Cerebellar cortex (tissue), 1 donor: ENCODE measurements around the gene ARHGAP24.
"Not testable (repeated sequence)": the region's sequence is repeated elsewhere in the genome, so short reads cannot be mapped to it uniquely, and the experiment has no call there.

Experiments
- DNase-seq: peaks from one replicate; pipeline ENCODE4 v3.0.0-alpha.2; 2015; ENCODE audit warnings: low spot score

ARHGAP24 gene

GRCh38 chr4:85656759-85657505 lies 182.0 kb downstream of the ARHGAP24 start:
- DNase-seq: no peak

GRCh38 chr4:85658766-85659439 lies 184.0 kb downstream of the ARHGAP24 start:
- DNase-seq: no peak

- no peak for DNase-seq
These were observed 184.8 kb downstream of the ARHGAP24 start for GRCh38 chr4:85659610-85660218.

- not testable (repeated sequence) for DNase-seq
These were observed 191.7 kb downstream of the ARHGAP24 start for GRCh38 chr4:85666625-85667024.

- DNase-seq: no peak
These were observed 194.3 kb downstream of the ARHGAP24 start for GRCh38 chr4:85669204-85669603.

GRCh38 chr4:85669992-85670548 lies 195.1 kb downstream of the ARHGAP24 start:
- DNase-seq: no peak

- no peak for DNase-seq
These were observed 196.2 kb downstream of the ARHGAP24 start for GRCh38 chr4:85671120-85671519.

- no peak for DNase-seq
These were observed 197.2 kb downstream of the ARHGAP24 start for GRCh38 chr4:85672116-85672515.

- no peak for DNase-seq
These were observed 198.0 kb downstream of the ARHGAP24 start for GRCh38 chr4:85672959-85673358.

- no peak for DNase-seq
These were observed 198.6 kb downstream of the ARHGAP24 start for GRCh38 chr4:85673540-85673939.

- DNase-seq: no peak
These were observed 200.4 kb downstream of the ARHGAP24 start for GRCh38 chr4:85675076-85676049.

- no peak for DNase-seq
These were observed 201.1 kb downstream of the ARHGAP24 start for GRCh38 chr4:85676050-85676425.

GRCh38 chr4:85676850-85677590 lies 202.1 kb downstream of the ARHGAP24 start:
- DNase-seq: peak; percentile 44

- no peak for DNase-seq
These were observed 206.3 kb downstream of the ARHGAP24 start for GRCh38 chr4:85681221-85681657.

GRCh38 chr4:85681921-85682320 lies 207.0 kb downstream of the ARHGAP24 start:
- DNase-seq: no peak

- no peak for DNase-seq
These were observed 207.4 kb downstream of the ARHGAP24 start for GRCh38 chr4:85682391-85682790.

GRCh38 chr4:85684676-85685075 lies 209.7 kb downstream of the ARHGAP24 start:
- no peak for DNase-seq

- DNase-seq: no peak
These were observed 211.4 kb downstream of the ARHGAP24 start for GRCh38 chr4:85686398-85686797.

- DNase-seq: no peak
These were observed 213.2 kb downstream of the ARHGAP24 start for GRCh38 chr4:85688055-85688740.

GRCh38 chr4:85696661-85697060 lies 221.7 kb downstream of the ARHGAP24 start:
- DNase-seq: no peak
